EH (cell line): ENCODE data around the gene MYEF2.

Experiments
- DNase-seq: peaks from one replicate; pipeline ENCODE4 v3.0.0-alpha.2; 2015; ENCODE audit warnings: low read depth

MYEF2 gene

GRCh38 chr15:48086576-48086975, 91.5 kb downstream of the MYEF2 start:
- DNase-seq, result peak; percentile 41

- DNase-seq, result no peak
Measured at GRCh38 chr15:48086133-48086532, 92.0 kb downstream of the MYEF2 start.

DNA sequence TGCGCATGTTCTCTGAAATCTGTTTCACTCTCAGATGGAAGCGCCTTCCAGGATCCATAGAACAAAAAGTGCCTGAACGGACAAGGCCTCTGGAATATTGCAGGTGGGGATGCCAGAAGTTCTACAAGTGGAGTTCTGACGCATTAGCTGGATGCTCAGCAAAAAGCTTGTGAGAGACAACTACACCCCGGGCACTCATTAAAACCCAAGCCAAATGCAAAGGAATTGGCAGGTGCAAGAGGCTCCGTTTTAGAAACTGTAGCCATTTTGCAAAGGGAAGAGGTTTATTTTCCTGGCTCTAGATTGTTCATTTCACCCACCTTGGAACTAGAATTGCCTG, 92.5 kb downstream of the MYEF2 start:
- DNase-seq, result no peak

DNA sequence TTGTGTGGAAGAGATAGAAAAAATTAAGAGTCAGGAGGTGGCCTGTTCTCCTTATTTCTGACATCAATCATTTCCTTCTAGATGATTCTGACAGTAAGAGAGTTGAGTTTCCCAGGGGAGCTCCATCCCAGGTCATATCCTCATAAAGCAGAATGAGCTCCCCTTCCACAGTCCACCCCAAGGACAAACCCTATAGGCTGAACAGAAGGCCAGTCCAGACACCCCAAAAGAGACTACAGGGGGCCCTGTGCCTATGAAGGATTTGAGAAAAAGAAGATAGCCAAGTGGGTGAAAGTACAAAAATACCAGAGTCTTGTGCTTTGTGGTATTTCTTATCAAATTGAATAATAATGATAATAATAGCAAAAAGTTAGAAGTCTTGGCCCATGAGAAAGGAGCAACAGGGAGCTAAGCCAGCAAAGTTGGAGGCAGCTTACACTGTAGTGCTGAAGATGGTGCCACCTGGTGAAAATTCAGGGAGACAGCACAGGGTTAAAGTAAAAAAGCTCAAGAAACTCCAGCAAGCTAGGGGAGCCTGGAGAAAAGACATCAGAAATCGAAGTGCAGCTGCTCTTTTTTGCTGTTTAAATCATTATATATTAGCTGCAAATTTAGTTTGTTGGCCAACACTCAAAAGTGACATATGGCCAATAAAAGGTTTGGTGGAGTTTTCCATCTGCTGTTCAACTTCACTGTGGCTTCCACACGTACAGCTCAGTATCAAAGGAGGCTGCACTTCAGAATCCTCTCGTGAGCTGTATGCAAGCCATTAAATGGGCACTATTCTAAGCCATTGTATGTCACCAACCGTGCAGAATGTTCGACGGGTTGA, 93.1 kb downstream of the MYEF2 start:
- peak; percentile 31 for DNase-seq
